HG03571 (cell line): Measurements from ENCODE around the gene TMEM25.
"Not testable (repeated sequence)": the region's sequence is repeated elsewhere in the genome, so short reads cannot be mapped to it uniquely, and the experiment has no call there.

Experiments
- ATAC-seq: cut with Tn5 transposase; IDR thresholded peaks from one replicate; pipeline ENCODE4 v1.9.1; 2021; ENCODE audit not compliant: unreplicated experiment

Gene TMEM25

DNA sequence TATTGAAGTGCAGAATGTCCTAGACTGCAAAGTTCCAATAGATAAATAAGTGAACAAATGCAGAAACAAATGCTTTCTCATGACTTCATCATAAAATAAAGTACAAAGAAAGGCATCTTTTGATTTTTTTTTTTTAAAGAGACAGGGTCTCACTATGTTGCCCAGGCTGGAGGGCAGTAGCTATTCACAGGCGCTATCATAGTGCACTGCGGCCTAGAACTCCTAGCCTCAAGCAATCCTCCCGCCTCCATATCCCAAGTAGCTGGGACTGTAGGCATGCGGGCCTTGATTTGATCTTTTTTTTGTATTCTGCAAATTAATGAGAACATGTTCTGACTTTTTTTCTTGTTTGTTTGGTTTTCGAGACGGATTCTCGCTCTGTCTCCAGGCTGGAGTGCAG is 43.6 kb downstream of the TMEM25 start:
- ATAC-seq = no peak

GRCh38 chr11:118577995-118578394 is 47.0 kb downstream of the TMEM25 start:
- not testable (repeated sequence) for ATAC-seq

DNA sequence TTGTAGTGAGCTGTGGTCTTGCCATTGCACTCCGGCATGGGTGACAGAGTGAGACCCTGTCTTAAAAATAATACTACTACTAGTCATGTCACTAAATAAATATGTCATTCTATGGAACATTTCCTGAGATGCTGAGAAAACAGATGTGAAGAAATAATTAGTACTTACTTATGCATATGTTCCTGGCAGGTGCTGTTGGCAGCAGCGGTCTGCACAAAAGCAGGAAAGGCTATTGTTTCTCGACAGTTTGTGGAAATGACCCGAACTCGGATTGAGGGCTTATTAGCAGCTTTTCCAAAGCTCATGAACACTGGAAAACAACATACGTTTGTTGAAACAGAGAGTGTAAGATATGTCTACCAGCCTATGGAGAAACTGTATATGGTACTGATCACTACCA is 50.1 kb downstream of the TMEM25 start:
- ATAC-seq = no peak
